H4 (cell line): Measurements from ENCODE around the gene KLRG1. TPM values are rescaled to one million over a fixed set of nuclear protein-coding genes. Genes with fewer than 3 reads are reported as not detected.

Experiments
- DNase-seq: peaks from one replicate; pipeline ENCODE4 v3.0.0-alpha.2; 2015; ENCODE audit warnings: low spot score
- total RNA-seq: library from RNA; depleted of rRNA; stranded (reverse); fragments of >200 nt; shearing (Covaris generic); gene quantifications from 2 replicates; pipeline ENCODE4 v1.2.3, GENCODE V29; 2014; rRNA removed

The KLRG1 gene
- total RNA-seq, 1 experiment from 2014 or later = 0.66 TPM

DNA sequence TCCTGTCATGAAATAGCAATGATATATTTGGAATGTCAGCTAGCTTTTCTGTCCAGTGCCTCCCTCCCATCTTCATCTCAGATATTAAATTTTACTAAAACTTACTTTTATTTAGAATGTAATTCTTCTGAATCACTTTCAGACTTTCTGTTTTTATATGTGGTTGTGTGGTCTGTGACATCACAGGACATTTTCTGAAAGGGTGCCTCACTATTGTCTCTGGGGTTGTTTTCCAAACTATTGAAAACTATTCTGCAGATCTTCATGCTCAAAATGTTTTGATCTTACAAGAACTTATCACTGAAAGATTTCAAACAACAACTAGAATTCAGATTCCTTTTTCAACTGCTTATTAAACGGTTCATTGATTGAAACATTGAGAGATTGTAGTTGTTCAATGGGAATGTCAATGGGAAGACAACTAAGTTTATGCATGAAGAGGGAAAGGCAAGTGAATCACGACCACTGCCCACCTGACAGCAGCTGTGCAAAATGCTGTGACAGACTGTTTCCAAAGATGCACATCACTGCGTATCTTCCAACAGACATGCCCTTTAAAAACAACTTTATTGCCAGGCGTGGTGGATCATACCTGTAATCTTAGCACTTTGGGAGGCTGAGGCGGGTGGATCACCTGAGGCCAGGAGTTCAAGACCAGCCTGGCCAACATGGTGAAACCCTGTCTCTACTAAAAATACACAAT lies 51.3 kb downstream of the KLRG1 start:
- no peak for DNase-seq

DNA sequence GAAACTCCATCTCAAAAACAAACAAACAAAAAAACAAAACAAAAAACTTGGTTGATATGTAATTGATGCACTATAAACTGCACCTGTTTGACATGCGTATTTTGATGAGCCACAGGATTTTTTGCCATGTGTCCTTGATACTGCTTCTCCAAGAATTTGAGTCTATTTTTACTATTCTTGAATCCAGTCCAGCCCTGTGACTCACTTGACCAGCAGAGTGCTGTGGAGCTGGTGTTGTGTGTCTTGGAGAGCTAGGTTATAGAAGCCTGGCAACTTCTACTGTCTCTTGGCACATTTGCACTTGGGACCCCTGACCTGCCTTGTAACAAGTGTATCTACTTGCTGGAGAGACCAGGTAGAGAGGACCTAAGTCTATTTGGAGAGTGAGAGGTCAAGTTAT lies 52.0 kb downstream of the KLRG1 start:
- DNase-seq = no peak

DNA sequence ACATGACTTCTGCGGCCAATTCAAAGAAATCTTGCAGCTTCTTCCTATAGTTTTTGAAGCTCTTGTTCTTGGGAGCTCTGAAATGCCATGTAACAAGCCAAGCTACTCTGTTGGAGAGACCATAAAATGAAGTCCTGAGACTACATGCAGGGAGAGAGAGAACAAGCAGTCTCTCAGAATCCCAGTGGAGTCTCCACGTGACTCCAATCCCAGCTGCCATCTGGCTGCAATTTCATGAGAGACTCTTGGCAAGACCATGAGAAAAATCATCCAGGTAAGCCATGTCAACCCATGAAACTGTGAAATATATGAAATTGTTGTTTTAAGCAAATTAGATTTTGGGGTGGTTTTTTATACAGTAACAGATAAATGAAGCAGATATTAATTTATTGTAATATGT lies 54.4 kb downstream of the KLRG1 start:
- DNase-seq = no peak

GRCh38 chr12:9047105-9047504 lies 57.8 kb downstream of the KLRG1 start:
- no peak for DNase-seq

DNA sequence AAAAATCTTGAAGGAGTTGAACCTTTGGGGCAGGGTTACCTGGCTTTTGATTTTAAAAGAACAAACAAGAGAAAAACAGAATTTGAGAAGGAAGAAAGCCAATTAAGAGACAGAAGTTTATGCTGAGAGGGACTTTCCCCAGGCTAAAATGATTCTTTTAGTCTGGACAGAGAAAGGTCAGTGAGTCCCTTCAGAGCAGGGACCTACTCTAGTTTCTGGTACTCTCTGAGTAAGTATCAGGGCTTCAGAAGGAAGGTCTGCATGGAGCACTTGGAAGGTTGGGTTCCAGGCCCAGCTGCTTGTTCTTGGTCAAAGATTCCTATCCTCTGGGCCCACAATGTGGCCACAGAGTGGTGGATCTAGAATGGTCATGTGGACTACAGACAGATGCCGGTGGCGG lies 59.6 kb downstream of the KLRG1 start:
- DNase-seq = no peak

DNA sequence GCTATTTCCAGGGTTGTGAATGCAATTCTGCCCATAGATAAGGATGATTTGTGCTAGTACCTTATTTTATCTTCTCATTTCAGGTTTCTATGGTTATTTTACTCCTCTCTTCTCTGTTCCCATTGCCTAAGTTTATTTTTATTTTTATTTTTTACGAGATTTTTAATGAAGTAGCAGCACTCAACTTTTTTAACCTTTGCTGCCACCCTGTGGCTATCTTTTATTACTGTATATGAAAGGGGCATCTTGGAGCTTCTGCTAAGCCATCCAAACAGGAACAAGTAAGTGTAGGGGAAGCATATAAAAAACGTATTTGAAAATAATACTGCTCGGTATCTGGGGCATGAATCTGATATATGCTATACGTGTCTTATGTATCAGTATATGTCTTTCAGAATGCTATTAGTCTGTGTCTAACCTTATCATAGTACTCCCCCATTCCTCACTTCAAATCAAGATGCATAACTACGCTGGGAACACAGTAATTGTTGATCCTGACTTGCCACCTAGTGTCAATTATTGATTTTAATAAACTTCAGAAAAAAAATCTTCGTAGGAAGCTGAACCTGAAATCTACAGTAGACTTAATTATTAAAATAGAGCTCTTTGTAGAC lies 60.3 kb downstream of the KLRG1 start:
- peak; percentile 33 for DNase-seq

DNA sequence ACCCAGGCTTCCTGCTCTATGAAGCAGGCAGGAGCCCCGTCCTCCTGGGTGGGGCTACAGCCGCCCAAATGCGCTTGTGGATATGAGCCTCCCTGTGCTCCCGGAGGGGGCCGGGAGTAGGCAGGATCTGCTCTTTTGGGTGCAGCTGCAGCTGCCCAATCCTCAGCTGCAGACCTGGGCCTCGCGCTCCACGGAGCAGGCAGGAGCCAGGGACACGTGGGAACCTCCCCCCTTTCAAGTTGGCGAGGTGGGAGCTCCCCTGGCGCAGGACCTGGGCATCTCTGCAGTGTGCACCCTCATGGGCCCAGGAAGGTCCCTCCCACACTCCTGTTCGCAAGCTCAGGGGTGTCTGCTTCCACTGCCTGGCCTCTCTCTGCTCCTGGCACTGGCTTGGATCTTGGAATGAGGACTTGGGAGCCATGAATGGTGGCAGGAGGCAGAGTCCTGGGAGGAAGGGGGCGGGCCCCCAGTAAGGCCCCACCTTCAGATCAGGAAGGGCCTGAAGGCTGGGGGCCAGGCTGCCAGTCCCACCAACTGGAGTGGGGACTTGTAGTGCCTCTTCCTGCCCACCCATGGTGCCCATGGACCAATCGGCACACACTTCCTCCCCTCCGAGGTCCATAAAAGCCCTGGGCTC lies 61.3 kb downstream of the KLRG1 start:
- no peak for DNase-seq

DNA sequence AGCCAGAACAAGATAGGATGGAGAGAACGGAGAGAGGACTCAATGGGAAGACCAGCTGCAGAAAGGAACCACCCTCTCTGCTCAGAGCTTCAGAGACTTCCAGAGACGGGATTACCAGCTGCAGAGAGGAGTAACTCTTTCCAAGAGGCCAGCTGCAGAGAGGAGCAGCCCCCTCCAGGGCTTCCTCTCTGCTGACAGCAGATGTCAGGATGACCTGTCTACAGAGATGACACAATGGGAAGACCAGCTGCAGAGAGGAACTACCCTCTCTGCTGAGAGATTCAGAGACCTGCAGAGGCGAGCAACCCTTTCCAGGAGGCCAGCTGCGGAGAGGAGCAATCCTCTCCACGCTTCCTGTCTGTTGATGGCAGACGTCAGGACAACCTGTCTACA lies 61.8 kb downstream of the KLRG1 start:
- DNase-seq = no peak

DNA sequence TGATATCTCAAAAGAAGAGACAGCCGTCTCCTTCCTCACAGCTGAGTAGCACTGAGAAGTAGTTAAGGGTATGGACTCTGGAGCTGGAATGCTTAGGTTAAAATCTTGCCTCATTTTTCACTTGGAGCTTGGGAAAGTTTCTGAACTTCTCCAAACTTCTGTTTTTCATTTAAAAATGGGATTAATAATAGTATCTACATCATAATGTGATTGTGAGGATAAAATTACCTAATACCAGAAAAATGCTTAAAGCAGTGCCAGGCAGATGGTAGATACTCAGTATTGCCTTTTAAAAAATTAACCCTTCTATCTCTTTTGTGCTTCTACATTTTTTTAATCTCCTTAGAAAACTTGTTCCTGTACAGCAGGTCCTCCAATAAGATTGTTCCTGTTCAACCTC lies 63.3 kb downstream of the KLRG1 start:
- DNase-seq = no peak

Other genes starting within 250 kb of the KLRG1 start
- not detected in 2 replicates for gene A2ML1, start 166.9 kb upstream of the KLRG1 start, total RNA-seq
- gene PHC1, start 75.0 kb upstream of the KLRG1 start, total RNA-seq = 20.9 and 27.1 TPM in 2 replicates
- gene M6PR, start 39.9 kb upstream of the KLRG1 start, total RNA-seq = 193 and 245 TPM in 2 replicates
- gene A2M, start 126.4 kb downstream of the KLRG1 start, total RNA-seq = 5.3 and 5.6 TPM in 2 replicates
- gene PZP, start 218.8 kb downstream of the KLRG1 start, total RNA-seq = not detected in 2 replicates